SKM-1 treated with dmso at 0.1 percent for 144 hours (cell line): Measurements from ENCODE around the gene WNK4.
A peak's percentile ranks its signal among the peaks of the same experiment; 100 is the strongest.
"Not testable (repeated sequence)": the region's sequence is repeated elsewhere in the genome, so short reads cannot be mapped to it uniquely, and the experiment has no call there.

ENCODE experiments used
- DNase-seq: peaks from one replicate; lab custom pipeline; 2025; ENCODE audit not compliant: unreplicated experiment; lab: John Stamatoyannopoulos, UW

Gene WNK4

GRCh38 chr17:42779936-42780850 is at the start of gene WNK4:
TSS of gene WNK4 (plus strand) at chr17:42780610. CDS start at chr17:42780699, 89 bp downstream.
- no peak for DNase-seq

GRCh38 chr17:42740699-42741098 is 39.7 kb upstream of the WNK4 start:
- DNase-seq = no peak

- not testable (repeated sequence) for DNase-seq
Observed at GRCh38 chr17:42742916-42743315, 37.5 kb upstream of the WNK4 start.

GRCh38 chr17:42743595-42744282 is 36.7 kb upstream of the WNK4 start:
- DNase-seq = no peak

GRCh38 chr17:42744283-42744805 is 36.1 kb upstream of the WNK4 start:
- DNase-seq = peak; percentile 48

- peak; percentile 90 for DNase-seq
Observed at GRCh38 chr17:42744806-42745617, 35.4 kb upstream of the WNK4 start, which contains the start of gene EZH1. TSS of gene EZH1 (minus strand) at chr17:42745040. CDS start at chr17:42728941, 16,099 bp downstream.

- DNase-seq = no peak
Observed at GRCh38 chr17:42748202-42748907, 32.1 kb upstream of the WNK4 start.

GRCh38 chr17:42748908-42749798 is 31.3 kb upstream of the WNK4 start:
- no peak for DNase-seq

GRCh38 chr17:42750739-42751344 is 29.6 kb upstream of the WNK4 start:
- DNase-seq = peak; percentile 28

- no peak for DNase-seq
Observed at GRCh38 chr17:42751628-42752027, 28.8 kb upstream of the WNK4 start.

GRCh38 chr17:42754782-42755181 is 25.6 kb upstream of the WNK4 start:
- DNase-seq = no peak

- DNase-seq = no peak
Observed at GRCh38 chr17:42759982-42760651, 20.3 kb upstream of the WNK4 start.

- no peak for DNase-seq
Observed at GRCh38 chr17:42760652-42761581, 19.5 kb upstream of the WNK4 start, which contains the start of gene RAMP2. TSS of gene RAMP2 (plus strand) at chr17:42761227. CDS start at chr17:42761262, 35 bp downstream.

GRCh38 chr17:42761638-42762037 is 18.8 kb upstream of the WNK4 start:
- DNase-seq = no peak

GRCh38 chr17:42766124-42766523 is 14.3 kb upstream of the WNK4 start:
- no peak for DNase-seq

GRCh38 chr17:42767512-42767911 is 12.9 kb upstream of the WNK4 start:
- no peak for DNase-seq

GRCh38 chr17:42768006-42768405 is 12.4 kb upstream of the WNK4 start:
- DNase-seq = not testable (repeated sequence)
